A673 (cell line): Measurements from ENCODE around the gene CFAP73. TPM values are rescaled to one million over a fixed set of nuclear protein-coding genes. Genes with fewer than 3 reads are reported as not detected.

Experiments
- BruUV-seq: library from RNA; stranded (reverse); fragments of 400-500 nt; replicated peaks from 2 replicates; lab custom pipeline; 2021; lab: Mats Ljungman, UMichigan
- CTCF ChIA-PET: fragments of 300-600 bp; sonication (Branson Sonifier 250); formaldehyde crosslinking; loops from one replicate; lab custom pipeline; 2022; ENCODE audit warnings: antibody characterized with exemption; lab: Charles Lee
- POLR2A ChIA-PET: fragments of 300-600 bp; sonication (Branson Sonifier 250); formaldehyde crosslinking; loops from one replicate; lab custom pipeline; 2022; ENCODE audit warnings: antibody characterized with exemption; ENCODE audit not compliant: low non-redundant PET; lab: Charles Lee
- DNase-seq: peaks from one replicate; pipeline ENCODE4 v3.0.0-alpha.2; 2015; ENCODE audit warnings: low spot score
- H3K27ac ChIP-seq: fragments of 200-600 bp; sonication (generic); 2 replicates; pipeline ENCODE4 v1.5.1; 2016; ENCODE audit warnings: mixed run types, low read depth, mild to moderate bottlenecking, mixed read lengths, antibody characterized with exemption, low read length; ENCODE audit not compliant: poor library complexity, severe bottlenecking
- H3K27me3 ChIP-seq: fragments of 200-600 bp; sonication (generic); replicated peaks from 2 replicates; pipeline ENCODE4 v1.6.1; 2017; ENCODE audit warnings: mixed run types, low read depth, mild to moderate bottlenecking, mixed read lengths, antibody characterized with exemption, low read length; ENCODE audit not compliant: insufficient read depth, poor library complexity
- H3K36me3 ChIP-seq: fragments of 200-600 bp; sonication (generic); 2 replicates; pipeline ENCODE4 v1.6.1; 2016; ENCODE audit warnings: mixed run types, mild to moderate bottlenecking, mixed read lengths, antibody characterized with exemption, low read length; ENCODE audit not compliant: insufficient read depth, poor library complexity, severe bottlenecking
- H3K4me1 ChIP-seq: fragments of 200-600 bp; sonication (generic); 2 replicates; pipeline ENCODE4 v1.6.1; 2017; ENCODE audit warnings: mixed run types, mild to moderate bottlenecking, mixed read lengths, antibody characterized with exemption, low read length; ENCODE audit not compliant: insufficient read depth, poor library complexity, severe bottlenecking
- H3K4me3 ChIP-seq: fragments of 200-600 bp; sonication (generic); 2 replicates; pipeline ENCODE4 v1.5.1; 2016; ENCODE audit warnings: low read depth, mixed run types, mild to moderate bottlenecking, mixed read lengths, low read length; ENCODE audit not compliant: poor library complexity, severe bottlenecking
- H3K9me3 ChIP-seq: fragments of 200-600 bp; sonication (generic); 2 replicates; pipeline ENCODE4 v1.6.1; 2016; ENCODE audit warnings: mixed run types, low read depth, mild to moderate bottlenecking, mixed read lengths, antibody characterized with exemption, low read length; ENCODE audit not compliant: poor library complexity, severe bottlenecking
- CTCF ChIP-seq: fragments of 300-800, 200-600 bp; sonication (generic); conservative IDR thresholded peaks from 2 replicates; pipeline ENCODE4 v1.5.1; 2017; ENCODE audit warnings: low read depth, mild to moderate bottlenecking, antibody characterized with exemption, low read length, moderate library complexity, mixed read lengths
- EZH2 ChIP-seq: fragments of 200-600 bp; sonication (generic); IDR thresholded peaks from 2 replicates; pipeline ENCODE4 v1.6.1; 2017; ENCODE audit warnings: borderline replicate concordance, low read depth, mild to moderate bottlenecking, mixed read lengths, antibody characterized with exemption, low read length; ENCODE audit not compliant: poor library complexity, severe bottlenecking
- intact Hi-C: fragments of 100-400 bp; cut with micrococcal nuclease; formaldehyde crosslinking; loops from one replicate; pipeline ENCODE4 v1.10.0; 2022; ENCODE audit not compliant: unreplicated experiment
- total RNA-seq: library from RNA; stranded (reverse); gene quantifications from 2 replicates; pipeline ENCODE4 v1.2.3, GENCODE V29; 2021

Gene CFAP73
- total RNA-seq, 1 experiment from 2014 or later, result not detected

GRCh38 chr12:113131556-113131955 is 18.0 kb upstream of the CFAP73 start:
- intact Hi-C loops, result no loop called here
- TF ChIP-seq EZH2, result no peak
- no peak for TF ChIP-seq CTCF
- CTCF ChIA-PET, result interaction anchor here (0.6 kb wide), 1 partner anchor 90 kb away, joined by 4 read pairs; the partner anchor contains the start of gene TPCN1

GRCh38 chr12:113133036-113133435 is 16.5 kb upstream of the CFAP73 start:
- TF ChIP-seq CTCF (no peak), EZH2 (no peak)
- ChIA-PET POLR2A (no interaction called here), CTCF (no interaction called here)
- intact Hi-C loops, result no loop called here
- no peaks in the 10 kb centered on the region for H3K9me3 ChIP-seq
- H3K27ac ChIP-seq, result no peak overlapping the region
- no peaks in the 10 kb centered on the region for H3K36me3 ChIP-seq
- H3K4me3 ChIP-seq, result no peak overlapping the region
- no peaks in the 10 kb centered on the region for H3K27me3 ChIP-seq
- no TSS peak for BruUV-seq
- H3K4me1 ChIP-seq, result peaks cover 6% of the 10 kb centered on the region
- no peak for DNase-seq

More at GRCh38 chr12:113131556-113131955, 18.0 kb upstream of the CFAP73 start:
- no peaks in the 10 kb centered on the region for H3K27me3 ChIP-seq
- no peak for DNase-seq
- H3K27ac ChIP-seq, result no peak overlapping the region
- BruUV-seq, result no TSS peak
- no peaks in the 10 kb centered on the region for H3K9me3 ChIP-seq
- no peak overlapping the region for H3K4me3 ChIP-seq
- peaks cover 6% of the 10 kb centered on the region for H3K4me1 ChIP-seq
- POLR2A ChIA-PET, result no interaction called here
- no peaks in the 10 kb centered on the region for H3K36me3 ChIP-seq

- Histone ChIP-seq H3K4me1 (peaks cover 6% of the 10 kb centered on the region), H3K27me3 (no peaks in the 10 kb centered on the region), H3K9me3 (no peaks in the 10 kb centered on the region), H3K4me3 (no peak overlapping the region), H3K27ac (no peak overlapping the region), H3K36me3 (no peaks in the 10 kb centered on the region)
- ChIA-PET POLR2A (no interaction called here), CTCF (interaction anchor here (0.5 kb wide), 1 partner anchor 1189 kb away, joined by 6 read pairs; no protein-coding TSS in a partner anchor)
- intact Hi-C loops, result no loop called here
- BruUV-seq, result no TSS peak
- DNase-seq, result no peak
- TF ChIP-seq EZH2, result no peak
- TF ChIP-seq CTCF, result no peak
These were observed 15.9 kb upstream of the CFAP73 start for GRCh38 chr12:113133666-113134065.
